ENCODE measurements around the gene TALDO1.
A peak's percentile ranks its signal among the peaks of the same experiment; 100 is the strongest.

The TALDO1 gene

GRCh38 chr11:799641-800316, 52.5 kb downstream of the TALDO1 start:
- no peak for DNase-seq (ENCODE audit: low read depth in 3 of 3)

DNA sequence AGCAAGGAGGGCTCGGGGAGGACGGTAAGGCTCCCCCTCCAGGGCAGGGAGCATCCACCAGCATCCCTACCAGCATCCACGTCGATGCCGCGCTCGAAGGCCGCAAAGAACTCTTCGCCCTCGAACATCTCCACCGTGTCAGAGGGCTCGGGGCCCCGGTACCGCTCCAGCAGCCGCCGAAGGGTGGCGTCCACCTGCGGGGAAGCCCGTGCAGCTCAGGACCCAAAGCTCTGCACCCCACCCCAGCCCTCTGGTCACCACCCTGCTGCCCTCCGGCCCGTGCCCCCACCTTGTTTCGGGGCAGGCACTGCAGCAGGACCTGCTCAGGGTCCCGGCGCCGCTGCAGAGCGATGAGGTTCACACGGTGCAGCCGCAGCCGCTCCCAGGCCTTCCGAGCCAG, 53.2 kb downstream of the TALDO1 start:
- DNase-seq (ENCODE audit: low read depth in 3 of 3), result no peak

GRCh38 chr11:801097-801780, 54.0 kb downstream of the TALDO1 start:
- no peak for DNase-seq (ENCODE audit: low read depth in 3 of 3)

- no peak for DNase-seq (ENCODE audit: low read depth in 3 of 3)
Measured at GRCh38 chr11:802018-802617, 54.9 kb downstream of the TALDO1 start.

- DNase-seq (ENCODE audit: low read depth in 3 of 3), result no peak
Measured at GRCh38 chr11:802693-803466, 55.6 kb downstream of the TALDO1 start.

DNA sequence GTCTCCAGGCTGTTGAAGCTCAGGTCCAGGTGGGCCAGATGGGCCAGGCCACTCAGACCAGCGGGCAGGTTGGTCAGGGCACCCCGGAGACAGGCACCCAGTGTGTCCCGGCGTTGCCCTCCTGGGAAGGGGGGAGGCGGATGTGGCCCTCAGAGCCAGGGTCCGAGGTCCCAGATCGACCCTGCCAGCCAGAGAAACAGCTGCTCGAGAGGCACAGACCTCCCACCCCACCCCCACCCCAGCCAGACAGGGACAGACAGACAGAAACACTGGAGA, 56.1 kb downstream of the TALDO1 start:
- no peak for DNase-seq (ENCODE audit: low read depth in 3 of 3)

DNA sequence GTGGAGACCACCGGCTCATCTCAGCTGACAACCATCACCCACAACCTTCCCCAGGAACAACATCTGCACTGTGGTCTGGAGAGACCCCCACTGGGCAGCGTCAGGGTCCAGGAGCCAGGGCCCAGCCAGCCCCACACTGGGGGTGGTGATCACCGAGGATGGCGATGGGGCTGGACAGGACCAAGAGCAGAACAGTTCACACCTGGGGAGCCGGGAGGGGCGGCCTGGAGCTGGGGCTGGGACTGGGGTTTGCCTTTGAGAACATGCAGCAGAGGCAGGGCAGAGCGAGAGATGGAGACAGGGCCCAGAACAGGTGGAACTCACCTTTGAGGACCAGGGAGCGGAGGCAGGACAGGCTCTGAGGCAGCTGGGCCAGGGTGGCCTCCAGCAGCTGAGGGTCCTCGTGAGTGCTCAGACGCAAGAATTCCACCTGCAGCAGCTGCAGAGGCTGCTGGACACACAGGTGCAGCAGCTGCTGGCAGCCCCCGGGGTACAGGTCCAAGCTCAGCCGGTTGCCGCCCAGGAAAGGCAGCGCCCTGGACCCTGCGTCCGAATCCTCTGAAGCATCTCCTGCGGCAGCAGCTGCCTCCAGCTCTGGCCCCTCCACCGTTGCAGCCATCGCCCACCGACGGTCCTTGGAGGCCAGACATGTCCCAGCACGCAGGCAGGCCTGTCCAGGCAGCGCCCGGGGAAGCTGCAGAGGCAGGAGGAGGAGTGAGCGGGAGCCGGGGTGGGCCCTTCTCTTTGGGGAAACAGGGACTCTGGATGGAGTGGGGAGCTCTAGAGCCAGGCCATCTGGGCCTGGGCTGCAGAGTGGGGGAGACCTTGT, 56.7 kb downstream of the TALDO1 start:
- no peak for DNase-seq (ENCODE audit: low read depth in 3 of 3)

- DNase-seq (ENCODE audit: low read depth in 3 of 3), result no peak
Measured at GRCh38 chr11:804599-804964, 57.3 kb downstream of the TALDO1 start.

DNA sequence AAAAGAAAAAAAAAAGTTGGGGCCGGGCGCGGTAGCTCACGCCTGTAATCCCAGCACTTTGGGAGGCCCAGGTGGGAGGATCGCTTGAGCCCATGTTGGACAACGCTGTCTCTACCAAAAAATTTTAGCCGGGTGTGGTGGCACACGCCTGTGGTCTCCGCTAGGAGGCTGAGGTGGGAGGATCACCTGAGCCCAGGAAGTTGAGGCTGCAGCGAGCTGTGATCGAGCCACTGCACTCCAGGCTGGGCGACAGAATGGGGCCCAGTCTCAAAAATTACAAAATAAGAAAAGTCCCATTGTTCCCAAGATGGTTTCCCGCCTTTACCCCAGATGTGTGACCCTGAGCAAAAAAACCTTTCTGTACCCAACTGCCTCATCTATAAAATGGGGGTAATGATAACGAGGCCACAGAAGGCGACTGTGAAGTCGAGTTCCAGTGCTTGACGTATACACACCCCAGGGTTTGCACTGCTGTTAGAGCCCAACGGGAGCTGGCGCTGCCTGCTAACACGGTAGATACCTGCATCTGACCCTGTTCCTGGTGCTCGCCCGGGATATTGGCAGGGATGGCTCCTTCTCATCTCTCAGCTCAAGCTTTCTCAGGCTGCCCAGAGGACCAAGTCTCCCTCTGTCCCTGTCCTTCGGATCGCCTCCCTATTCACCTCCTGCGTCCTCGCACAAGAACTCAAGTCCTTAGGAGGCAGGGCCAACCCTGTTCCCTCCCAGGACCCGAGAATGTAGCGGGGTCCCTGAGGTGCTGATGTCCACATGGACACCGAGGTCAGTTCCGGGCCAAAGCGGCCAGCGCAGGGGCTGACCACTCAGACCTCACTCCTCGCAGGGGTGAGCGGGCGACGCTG, 61.4 kb downstream of the TALDO1 start:
- no peak for DNase-seq (ENCODE audit: low read depth in 3 of 3)

DNA sequence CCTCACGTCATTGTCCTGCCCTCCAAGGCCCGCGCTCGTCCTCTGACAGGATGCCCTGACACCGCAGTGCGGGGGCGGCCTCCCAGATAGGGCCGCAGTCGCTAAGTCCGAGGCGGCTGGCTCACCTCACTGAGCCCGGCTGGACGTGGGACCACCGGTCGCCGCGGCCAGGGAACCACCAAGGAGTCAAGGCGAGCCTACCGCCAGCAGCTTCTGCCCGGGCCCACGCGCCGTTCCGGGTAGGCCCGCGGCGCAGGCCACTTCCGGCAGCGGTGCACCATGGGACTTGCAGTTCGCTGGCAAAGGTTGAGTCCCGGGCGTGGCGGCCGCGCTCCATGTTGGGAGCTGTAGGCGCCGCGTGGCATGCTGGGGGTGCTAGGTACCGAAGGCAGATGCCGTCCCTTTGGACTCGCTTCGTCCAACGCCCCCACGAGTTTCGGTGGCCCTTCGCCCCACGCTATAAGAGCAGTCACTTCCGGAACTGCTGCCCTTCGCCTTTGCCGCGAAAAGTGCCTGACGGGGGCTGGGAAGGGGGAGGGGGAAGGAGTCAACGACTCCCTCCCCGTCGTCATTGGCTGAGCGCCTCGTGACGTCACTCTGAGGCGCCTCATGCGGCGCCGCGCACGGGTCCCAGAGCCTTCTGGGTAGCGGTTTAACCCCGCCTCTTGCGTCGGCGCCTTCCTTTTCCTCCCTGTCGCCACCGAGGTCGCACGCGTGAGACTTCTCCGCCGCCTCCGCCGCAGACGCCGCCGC, 62.2 kb downstream of the TALDO1 start, which contains the start of gene RPLP2:
TSS of gene RPLP2 (plus strand) at position 681 of the 753 bp plus-strand sequence. CDS start 268 bp downstream, outside the sequence.
- DNase-seq (ENCODE audit: low read depth in 3 of 3), result peak; percentile 93 to 97 (median 93)

DNA sequence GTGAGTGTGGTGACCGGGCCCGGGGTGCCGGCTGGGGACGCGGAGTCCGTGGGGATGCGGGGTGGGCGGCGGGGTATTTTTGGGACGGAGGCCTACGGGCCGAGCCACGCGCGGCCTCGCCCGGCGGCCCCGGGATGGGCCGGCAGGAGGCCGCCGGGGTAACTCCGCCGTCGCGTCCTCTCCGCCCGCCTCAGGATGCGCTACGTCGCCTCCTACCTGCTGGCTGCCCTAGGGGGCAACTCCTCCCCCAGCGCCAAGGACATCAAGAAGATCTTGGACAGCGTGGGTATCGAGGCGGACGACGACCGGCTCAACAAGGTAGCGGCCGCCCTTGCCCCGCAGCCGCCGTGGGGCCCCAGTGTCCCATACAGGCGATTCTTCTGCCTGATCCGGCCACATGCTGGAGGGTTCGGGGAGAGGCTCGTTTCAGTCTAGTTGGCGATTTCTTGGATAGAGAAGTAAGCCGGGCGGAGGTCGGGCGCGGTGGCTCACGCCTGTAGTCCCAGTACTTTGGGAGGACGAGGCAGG, 62.8 kb downstream of the TALDO1 start:
- DNase-seq (ENCODE audit: low read depth in 3 of 3), result no peak

DNA sequence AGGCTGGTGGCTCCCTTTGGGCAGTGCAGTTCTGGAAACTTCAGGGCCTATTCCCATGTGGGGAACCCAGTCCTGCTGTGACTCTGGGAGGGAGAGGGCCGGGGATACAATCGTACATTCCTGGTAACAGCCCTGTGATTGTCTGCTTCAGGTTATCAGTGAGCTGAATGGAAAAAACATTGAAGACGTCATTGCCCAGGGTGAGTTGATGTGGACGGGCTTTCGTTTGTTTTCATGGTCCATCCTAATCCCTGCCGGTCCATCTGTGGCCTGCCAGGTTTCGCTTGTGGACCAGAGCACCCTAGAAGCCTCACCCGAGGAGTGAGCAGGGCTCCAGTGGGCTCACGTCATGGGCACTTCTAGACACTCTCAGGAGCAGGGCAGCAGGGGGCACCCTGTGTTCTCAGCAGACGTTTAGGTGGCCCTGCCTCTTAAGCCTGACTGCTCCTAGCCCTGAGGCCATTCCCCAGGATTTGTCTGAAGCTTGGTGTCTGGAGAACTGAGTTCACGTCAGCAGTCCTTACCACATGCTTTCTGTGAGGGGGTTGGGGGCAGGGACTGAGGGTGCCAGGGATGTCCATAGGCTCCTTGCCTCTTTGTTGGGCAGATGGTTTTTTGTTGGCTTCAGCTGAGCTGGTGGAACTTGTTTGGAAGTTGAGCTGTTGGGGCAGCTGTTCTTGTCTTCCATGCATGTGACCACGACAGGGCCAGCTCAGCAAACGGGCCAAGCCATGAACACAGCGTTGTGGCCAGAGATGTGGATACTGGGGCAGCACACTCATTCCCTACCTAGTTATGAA, 64.4 kb downstream of the TALDO1 start:
- DNase-seq (ENCODE audit: low read depth in 3 of 3), result no peak

GRCh38 chr11:812390-812789, 65.1 kb downstream of the TALDO1 start:
- no peak for DNase-seq (ENCODE audit: low read depth in 3 of 3)

GRCh38 chr11:813072-813455, 65.8 kb downstream of the TALDO1 start:
- DNase-seq (ENCODE audit: low read depth in 3 of 3), result no peak

GRCh38 chr11:813456-814096, 66.3 kb downstream of the TALDO1 start:
- DNase-seq (ENCODE audit: low read depth in 3 of 3), result no peak

All from stimulated activated CD4-positive, alpha-beta T cell treated with anti-CD3 and anti-CD28 coated beads, TNF-alpha, amount 100 ng/mL, for 4 hours (primary cell).